Islet of Langerhans (tissue), 1 donor: ENCODE measurements around the gene TRAPPC3.
"Not testable (repeated sequence)": the region's sequence is repeated elsewhere in the genome, so short reads cannot be mapped to it uniquely, and the experiment has no call there.

Experiments
- FAIRE-seq: peaks from one replicate; lab custom pipeline; 2011; peaks lifted over from hg19 to GRCh38; lab: Jason Lieb, UNC

Gene TRAPPC3

GRCh38 chr1:36166136-36166535 is 16.9 kb upstream of the TRAPPC3 start:
- FAIRE-seq, result no peak

- no peak for FAIRE-seq
Observed at GRCh38 chr1:36165145-36165544, 15.9 kb upstream of the TRAPPC3 start.

- FAIRE-seq, result no peak
Observed at GRCh38 chr1:36164361-36164760, 15.1 kb upstream of the TRAPPC3 start.

- no peak for FAIRE-seq
Observed at GRCh38 chr1:36163426-36163825, 14.1 kb upstream of the TRAPPC3 start.

GRCh38 chr1:36162680-36163239 is 13.5 kb upstream of the TRAPPC3 start:
- no peak for FAIRE-seq

GRCh38 chr1:36161641-36162531 is 12.6 kb upstream of the TRAPPC3 start:
- FAIRE-seq, result no peak

GRCh38 chr1:36160949-36161485 is 11.7 kb upstream of the TRAPPC3 start:
- FAIRE-seq, result no peak

- no peak for FAIRE-seq
Observed at GRCh38 chr1:36160388-36160948, 11.2 kb upstream of the TRAPPC3 start.

- FAIRE-seq, result no peak
Observed at GRCh38 chr1:36159614-36160387, 10.5 kb upstream of the TRAPPC3 start.

GRCh38 chr1:36158827-36159252 is 9.6 kb upstream of the TRAPPC3 start:
- FAIRE-seq, result not testable (repeated sequence)

GRCh38 chr1:36157973-36158826 is 8.9 kb upstream of the TRAPPC3 start:
- FAIRE-seq, result no peak

- FAIRE-seq, result no peak
Observed at GRCh38 chr1:36157115-36157903, 8.0 kb upstream of the TRAPPC3 start.

GRCh38 chr1:36156329-36157114 is 7.2 kb upstream of the TRAPPC3 start:
- no peak for FAIRE-seq

- FAIRE-seq, result no peak
Observed at GRCh38 chr1:36155408-36156328, 6.4 kb upstream of the TRAPPC3 start, which contains the start of gene MAP7D1. TSS of gene MAP7D1 (plus strand) at chr1:36156160. CDS start at chr1:36156418, 258 bp downstream.

- FAIRE-seq, result no peak
Observed at GRCh38 chr1:36154765-36155407, 5.6 kb upstream of the TRAPPC3 start.

GRCh38 chr1:36154335-36154734 is 5.0 kb upstream of the TRAPPC3 start:
- no peak for FAIRE-seq

- FAIRE-seq, result no peak
Observed at GRCh38 chr1:36153476-36153875, 4.2 kb upstream of the TRAPPC3 start.

GRCh38 chr1:36151845-36152203 is 2.5 kb upstream of the TRAPPC3 start:
- FAIRE-seq, result no peak
